Stimulated activated CD4-positive, alpha-beta T cell treated with anti-CD3 and anti-CD28 coated beads, Interleukin-1b, Interleukin-23, amount 100 ng/mL, for 1 hour (primary cell): ENCODE results near the gene LMNA.
"Not testable (repeated sequence)": the region's sequence is repeated elsewhere in the genome, so short reads cannot be mapped to it uniquely, and the experiment has no call there.

ENCODE experiments used
- DNase-seq, 2 donors: peaks; one replicate each; pipeline ENCODE4 v3.0.0-alpha.2; 2020; ENCODE audit warnings: low read depth in 2 of 2

LMNA gene

DNA sequence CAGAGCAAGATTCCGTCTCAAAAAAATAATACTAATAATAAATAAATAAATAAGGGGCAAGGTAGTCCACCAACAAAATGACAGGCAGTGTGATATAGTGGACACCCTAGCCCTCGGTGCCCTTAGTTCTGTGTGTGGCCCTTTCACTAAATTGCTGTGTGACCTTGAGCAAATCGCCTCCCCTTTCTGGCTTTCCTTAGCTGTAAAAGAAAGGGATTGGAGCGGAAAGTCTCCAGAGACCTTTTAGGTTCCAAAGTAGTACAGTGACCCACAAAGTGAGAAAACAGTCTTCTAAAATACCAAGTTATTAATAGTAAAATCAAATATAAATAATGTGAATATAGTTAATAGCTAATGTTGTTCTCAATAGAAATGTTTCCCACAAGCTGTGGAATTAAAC lies 7.6 kb downstream of the LMNA start:
- DNase-seq: no peak

DNA sequence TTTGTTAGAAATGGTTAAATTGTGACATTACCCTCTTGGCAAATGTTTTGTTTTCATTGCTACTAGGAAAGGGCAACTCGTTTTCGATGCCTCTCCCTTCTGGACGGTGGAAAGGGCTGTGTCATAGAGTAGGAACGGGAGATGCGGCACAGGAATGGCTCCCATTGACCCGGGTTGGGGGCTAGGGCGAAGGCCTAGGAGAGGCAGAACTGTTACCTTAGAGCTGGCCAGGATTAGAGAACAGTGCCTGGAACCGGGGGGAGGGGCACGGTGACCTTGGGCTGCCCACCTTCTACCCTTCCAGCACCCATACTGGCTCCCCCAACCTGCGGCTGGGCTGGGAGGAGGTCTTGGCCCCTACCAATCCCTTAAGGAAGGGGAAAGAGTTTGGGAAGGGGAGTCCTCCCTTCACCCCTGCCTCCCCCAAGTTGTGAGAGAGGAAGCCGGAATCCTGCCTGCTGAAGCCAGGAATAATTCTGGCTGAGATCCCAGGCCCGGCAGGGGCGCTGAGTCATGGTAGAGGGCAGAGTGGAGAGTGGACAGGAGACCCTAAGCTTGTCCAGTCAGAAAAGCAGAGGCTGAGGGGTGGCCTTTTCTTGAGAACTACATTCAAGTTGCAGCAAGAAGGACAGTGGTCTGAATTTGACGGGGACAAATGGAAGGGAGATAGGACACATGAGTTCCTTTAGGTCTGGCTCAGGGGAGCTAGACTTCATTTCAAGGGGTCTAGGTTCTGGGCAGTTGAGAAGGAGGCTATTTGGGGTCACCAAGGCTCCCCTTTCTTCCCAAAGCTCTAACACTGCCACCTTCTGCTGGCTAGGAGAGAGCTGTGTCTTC lies 8.2 kb downstream of the LMNA start:
- no peak for DNase-seq

DNA sequence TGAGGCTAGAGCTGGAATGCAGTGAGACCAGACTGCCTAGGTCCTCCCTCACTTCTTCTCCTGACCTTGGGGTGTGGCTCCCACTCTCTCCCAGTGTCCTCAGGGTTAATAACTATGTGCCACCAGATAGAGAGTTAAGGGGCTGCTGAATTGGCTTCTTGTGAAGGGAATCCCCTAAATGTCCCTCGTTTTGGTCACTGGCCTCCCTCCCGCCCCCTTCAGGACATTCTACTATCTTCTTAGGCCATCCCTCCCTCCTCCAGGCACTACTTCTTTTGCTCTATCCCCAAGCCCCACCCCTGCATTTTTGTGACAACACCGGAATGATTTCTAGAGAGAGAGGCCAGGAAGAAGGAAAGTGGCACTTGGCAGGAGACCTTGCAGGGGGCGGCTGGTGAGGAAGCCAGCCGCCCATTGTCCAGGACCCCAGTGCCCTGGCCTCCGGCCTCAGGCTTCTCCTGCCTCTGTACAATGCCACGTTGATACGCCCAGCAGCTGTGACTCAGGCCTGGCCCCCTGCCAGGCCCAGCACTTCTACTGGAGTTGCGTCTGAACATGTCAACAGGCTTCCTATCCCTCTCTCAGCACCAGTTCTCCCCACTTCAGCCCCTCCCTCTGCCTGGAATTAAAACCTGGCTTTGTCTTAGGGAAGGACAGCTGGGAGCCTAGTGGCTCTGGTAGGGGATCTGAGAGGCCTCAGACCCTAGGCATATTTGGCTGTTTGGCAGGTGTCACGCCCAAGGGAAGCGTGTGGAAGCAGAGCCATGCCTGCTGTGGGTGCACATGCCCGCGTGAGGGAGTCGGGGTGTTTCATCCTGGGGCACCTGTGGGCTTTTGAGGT lies 9.1 kb downstream of the LMNA start:
- peak in 1 of 2 donors; percentile 44 for DNase-seq

DNA sequence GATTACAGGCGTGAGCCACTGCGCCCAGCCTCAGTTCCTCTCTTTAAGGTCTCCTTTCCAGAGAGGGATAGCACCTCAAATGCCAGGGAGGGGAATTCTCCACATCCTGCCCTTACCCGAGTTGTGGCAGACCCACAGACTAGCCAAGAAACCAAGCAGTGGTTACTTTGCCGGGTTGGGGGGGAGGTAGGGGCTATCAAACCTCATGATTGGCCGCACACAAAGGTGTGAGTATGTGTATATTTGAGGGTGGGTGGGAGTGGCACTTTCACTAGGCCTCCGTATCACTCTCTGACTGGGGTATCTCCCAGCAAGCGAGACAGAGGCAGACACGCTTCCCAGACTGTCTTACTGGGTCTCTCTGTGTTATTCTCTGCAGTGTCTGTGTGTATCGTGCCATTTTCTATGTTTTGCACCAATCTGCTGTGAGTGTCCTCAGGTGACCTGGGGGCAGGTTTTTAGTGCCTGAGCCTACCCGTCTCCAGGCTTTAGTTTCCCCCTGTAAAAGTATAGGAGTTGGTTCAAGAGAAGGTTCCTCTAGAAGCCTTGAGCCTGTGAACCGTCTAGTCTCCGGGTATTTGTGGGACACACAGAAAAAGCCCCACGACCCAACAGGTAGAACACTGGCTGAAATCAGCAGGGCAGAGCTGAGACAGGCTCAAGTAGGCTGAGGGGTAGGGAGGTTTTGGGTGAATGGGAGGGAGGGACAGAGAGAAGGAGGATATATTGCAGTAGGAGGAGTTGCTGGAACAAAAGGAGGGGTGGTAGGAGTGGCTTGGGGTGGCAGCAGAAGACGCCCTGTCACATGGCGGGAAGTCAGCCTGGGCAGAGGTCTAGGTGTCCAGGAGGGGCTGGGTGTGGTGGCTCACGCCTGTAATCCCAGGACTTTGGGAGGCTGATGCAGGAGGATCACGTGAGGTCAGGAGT lies 10.3 kb downstream of the LMNA start:
- DNase-seq: no peak

DNA sequence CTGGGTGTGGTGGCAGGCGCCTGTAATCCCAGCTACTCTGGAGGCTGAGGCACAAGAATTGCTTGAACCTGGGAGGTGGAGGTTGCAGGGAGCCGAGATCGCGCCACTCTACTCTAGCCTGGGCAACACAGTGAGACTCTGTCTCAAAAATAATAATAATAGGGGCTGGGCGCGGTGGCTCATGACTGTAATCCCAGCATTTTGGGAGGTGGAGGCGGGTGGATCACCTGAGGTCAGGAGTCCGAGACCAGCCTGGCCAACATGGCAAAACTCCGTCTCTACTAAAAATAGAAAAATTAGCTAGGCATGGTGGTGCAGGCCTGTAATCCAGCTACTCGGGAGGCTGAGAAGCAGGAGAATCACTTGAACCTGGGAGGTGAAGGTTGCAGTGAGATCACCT lies 11.0 kb downstream of the LMNA start:
- DNase-seq: not testable (repeated sequence)

DNA sequence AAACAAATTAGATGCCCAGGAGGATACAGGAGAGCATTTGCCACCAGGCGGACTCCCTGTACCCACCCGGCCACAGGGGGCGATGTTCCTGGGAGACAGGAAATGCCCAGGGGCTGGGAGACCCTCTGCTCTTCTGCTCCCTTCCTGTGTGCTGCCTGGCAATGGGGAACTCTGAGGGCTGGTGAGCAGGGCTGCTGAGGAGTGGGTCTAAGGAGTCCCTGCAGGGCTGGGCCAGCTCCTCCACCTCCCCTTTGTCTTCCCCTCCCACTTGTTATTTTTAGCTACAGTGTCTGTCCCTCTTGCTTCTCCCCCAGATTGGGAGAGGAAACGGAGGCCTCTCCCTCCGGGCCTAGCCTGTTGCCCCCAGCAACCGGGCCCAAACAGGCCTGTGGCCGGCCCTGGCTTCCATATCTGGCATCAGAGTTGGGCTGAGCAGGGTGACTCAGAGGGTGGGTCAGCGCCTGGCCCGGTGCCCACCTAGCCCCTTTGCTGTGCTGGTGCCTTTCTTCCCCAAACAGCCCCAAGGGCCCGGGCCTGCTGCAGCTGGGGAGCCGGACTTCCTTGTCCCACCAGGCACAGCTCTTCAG lies 11.6 kb downstream of the LMNA start:
- no peak for DNase-seq

DNA sequence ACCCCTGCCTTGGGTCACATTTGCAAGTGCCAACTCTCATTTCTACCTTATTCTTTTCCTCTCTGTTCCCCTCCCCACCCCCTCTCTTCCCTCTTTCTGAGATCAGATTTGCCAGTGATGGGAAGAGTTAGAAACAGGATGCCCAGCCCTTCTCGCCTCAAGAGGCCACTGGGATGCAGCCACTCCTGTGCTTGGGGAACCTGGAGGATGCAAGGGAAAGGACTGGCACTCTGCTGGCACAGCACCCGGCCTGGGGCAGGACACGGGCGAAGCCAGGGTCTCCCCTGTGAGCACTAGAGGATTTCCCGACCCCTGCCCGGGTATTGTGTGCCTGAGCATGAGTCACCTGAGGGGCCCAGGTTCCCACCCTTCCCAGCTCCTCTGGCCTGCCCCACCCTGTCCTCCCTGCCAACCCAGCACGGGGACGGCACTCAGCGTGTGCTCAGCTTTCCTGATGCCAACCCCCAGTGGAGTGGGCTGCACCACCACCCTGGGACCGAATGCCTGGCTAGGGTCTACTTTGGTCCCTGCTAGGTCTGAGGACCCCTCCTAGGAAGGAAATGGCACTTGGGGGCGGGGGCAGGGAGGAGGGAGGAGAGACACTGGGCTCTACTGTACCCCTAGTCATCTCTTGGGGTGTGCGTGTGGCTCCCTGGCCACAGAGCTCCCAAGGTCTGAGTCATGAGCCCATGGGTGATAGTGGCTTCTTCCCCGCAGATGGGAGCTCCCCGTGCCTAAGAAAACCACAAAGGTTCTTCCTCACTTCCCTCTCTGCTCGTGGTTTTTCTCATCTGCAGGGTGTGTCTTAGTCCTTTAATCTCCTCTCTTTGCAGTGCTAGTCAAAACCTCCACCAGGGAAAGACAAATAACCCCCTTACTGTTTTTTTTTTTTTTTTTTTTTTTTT lies 12.4 kb downstream of the LMNA start:
- peak; percentile 44 to 69 for DNase-seq

DNA sequence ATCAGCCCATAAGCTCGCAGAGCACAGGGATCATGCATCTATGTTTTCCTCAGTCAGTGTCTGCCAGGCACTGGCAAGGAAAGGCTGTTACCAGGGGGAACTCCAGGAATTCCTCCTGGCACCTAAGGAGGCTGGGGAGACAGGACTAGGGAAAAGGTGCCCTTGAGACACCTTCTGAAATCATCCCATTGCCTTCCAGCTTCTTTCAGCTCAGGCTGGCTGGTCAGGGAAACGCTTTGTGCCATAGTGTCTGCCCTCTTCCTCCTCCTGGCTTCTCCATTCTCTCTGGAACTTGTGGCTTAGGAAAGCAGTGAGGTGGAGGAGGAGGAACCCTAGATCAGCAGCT lies 13.8 kb downstream of the LMNA start:
- no peak for DNase-seq

DNA sequence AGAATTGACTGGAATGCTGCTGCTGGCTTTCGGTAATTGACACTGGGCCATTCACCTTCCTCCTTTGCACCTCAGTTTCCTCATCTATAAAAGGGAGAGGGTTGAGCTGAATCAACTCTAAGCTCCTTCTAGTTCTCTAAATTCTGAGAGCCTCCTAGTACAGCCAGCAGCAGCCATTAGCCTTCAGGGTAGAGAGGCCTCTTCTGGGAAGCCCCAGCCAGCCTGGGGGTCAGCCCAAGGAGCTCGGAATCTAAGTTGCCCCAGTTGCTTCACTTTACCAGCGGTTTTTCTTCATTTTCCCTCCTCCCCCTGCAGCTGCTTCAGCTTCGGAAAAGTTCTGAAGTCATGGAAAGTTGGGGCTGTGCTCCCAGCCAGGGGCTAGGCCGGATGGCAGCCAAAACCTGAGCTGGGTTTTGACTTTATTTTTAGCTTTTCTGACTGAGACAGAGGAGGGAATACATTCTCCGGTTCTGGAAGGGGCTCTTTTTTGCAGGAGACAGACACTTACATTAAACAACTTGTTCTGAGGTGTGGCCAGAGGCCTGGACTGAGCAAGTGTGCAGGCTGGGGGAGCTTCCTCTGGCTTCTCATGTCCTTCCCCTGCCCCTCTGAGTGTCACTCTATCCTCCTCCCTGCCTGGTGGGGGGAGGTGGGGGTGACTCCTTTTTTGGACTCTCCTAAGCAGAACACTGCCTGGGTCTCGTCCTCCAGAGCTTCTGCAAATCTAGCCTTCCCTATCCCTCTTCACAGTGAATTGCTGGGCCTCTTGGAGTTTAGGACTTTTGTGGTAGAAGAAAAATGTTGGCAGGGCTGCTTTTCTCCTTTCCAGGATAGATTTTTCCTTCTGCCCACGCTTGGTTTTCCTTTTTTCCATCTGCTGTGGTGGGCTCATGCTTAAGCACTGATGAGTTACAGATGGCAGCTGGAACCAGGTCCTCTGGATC lies 14.4 kb downstream of the LMNA start:
- DNase-seq: no peak

DNA sequence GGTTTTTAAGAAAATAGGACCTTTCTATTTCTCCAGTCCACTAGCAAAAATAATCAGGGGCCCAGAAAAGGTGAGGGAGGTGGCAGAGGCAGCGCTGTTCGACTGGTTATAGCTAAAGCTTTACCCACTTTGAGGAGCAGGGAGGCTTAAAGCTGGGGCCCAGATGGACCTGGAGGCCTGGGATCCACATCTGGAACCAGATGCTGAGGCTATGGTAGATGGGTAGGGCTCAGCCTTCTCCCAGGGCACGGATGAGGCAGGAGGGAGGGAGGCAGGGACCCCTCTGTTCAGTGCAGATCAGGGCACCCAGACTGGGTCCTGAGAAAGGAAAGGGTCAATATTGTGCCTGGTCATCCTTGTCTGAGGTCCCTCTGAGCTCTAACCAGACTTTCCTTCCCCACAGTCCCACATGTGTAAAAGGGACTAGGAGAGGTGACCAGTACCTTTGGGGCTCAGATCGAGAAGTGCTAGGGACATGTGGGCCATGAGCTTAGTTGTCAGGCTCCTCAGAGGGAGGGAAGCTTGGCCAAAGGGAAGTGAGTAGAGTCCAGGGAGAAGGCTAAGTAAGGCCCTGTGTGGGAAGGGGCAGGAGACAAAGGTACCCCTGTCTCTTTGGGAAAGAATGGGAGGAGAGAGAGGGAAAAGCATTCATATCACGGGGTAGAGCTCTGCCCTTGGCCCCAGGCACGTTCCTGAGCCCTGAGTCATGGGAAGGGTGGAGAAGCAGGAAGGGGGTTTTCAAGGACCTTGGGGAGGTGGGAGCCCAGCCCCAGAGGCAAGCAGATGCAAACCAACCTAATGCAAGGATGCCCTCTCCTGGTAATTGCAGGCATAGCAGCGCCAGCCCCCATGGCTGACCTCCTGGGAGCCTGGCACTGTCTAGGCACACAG lies 15.4 kb downstream of the LMNA start:
- peak; percentile 44 to 82 for DNase-seq

DNA sequence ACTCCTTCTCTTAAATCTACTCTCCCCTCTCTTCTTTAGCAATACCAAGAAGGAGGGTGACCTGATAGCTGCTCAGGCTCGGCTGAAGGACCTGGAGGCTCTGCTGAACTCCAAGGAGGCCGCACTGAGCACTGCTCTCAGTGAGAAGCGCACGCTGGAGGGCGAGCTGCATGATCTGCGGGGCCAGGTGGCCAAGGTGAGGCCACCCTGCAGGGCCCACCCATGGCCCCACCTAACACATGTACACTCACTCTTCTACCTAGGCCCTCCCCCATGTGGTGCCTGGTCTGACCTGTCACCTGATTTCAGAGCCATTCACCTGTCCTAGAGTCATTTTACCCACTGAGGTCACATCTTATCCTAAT lies 16.0 kb downstream of the LMNA start:
- no peak for DNase-seq

DNA sequence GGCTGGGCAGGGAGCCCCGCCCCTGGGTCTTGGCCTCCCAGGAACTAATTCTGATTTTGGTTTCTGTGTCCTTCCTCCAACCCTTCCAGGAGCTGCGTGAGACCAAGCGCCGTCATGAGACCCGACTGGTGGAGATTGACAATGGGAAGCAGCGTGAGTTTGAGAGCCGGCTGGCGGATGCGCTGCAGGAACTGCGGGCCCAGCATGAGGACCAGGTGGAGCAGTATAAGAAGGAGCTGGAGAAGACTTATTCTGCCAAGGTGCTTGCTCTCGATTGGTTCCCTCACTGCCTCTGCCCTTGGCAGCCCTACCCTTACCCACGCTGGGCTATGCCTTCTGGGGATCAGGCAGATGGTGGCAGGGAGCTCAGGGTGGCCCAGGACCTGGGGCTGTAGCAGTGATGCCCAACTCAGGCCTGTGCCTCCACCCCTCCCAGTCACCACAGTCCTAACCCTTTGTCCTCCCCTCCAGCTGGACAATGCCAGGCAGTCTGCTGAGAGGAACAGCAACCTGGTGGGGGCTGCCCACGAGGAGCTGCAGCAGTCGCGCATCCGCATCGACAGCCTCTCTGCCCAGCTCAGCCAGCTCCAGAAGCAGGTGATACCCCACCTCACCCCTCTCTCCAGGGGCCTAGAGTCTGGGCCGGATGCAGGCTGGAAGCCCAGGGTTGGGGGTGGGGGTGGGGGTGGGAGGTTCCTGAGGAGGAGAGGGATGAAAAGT lies 20.4 kb downstream of the LMNA start:
- no peak for DNase-seq

DNA sequence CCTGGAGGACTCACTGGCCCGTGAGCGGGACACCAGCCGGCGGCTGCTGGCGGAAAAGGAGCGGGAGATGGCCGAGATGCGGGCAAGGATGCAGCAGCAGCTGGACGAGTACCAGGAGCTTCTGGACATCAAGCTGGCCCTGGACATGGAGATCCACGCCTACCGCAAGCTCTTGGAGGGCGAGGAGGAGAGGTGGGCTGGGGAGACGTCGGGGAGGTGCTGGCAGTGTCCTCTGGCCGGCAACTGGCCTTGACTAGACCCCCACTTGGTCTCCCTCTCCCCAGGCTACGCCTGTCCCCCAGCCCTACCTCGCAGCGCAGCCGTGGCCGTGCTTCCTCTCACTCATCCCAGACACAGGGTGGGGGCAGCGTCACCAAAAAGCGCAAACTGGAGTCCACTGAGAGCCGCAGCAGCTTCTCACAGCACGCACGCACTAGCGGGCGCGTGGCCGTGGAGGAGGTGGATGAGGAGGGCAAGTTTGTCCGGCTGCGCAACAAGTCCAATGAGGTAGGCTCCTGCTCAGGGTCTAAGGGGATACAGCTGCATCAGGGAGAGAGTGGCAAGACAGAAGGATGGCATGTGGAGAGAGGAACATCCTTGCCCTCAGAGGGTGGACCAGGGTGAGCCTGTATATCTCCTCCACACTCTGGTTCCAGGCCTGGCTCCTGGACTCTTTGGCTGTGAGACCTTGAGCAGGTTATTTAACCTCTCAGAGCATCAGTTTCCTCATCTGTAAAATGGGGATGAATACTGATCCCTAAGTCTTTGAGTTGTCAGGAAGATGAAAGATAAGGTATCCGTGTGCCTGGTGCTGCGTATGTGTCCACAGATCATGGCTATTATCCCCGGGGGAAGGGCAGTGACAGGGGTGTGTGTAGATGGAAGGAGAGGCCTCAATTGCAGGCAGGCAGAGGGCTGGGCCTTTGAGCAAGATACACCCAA lies 21.7 kb downstream of the LMNA start:
- no peak for DNase-seq

DNA sequence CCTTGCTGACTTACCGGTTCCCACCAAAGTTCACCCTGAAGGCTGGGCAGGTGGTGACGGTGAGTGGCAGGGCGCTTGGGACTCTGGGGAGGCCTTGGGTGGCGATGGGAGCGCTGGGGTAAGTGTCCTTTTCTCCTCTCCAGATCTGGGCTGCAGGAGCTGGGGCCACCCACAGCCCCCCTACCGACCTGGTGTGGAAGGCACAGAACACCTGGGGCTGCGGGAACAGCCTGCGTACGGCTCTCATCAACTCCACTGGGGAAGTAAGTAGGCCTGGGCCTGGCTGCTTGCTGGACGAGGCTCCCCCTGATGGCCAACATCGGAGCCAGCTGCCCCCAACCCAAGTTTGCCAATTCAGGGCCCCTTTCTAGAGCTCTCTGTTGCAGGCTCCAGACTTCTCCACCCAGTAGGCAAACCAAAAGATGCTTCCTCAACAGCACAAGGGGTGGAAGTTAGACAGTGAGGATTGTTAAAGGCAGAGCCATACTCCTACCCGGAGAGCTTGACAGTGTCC lies 22.5 kb downstream of the LMNA start:
- no peak for DNase-seq

DNA sequence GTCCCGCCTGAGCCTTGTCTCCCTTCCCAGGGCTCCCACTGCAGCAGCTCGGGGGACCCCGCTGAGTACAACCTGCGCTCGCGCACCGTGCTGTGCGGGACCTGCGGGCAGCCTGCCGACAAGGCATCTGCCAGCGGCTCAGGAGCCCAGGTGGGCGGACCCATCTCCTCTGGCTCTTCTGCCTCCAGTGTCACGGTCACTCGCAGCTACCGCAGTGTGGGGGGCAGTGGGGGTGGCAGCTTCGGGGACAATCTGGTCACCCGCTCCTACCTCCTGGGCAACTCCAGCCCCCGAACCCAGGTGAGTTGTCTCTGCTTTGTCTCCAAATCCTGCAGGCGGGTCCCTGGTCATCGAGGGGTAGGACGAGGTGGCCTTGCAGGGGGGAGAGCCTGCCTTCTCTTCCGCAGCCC lies 24.0 kb downstream of the LMNA start:
- DNase-seq: no peak
